MM.1S (cell line): ENCODE measurements around the gene SERPINA12.

Source experiments
- DNase-seq: peaks from one replicate; pipeline ENCODE4 v3.0.0-alpha.2; 2015
- H2AFZ ChIP-seq: fragments of 300-600 bp; sonication (generic); 2 replicates; pipeline ENCODE4 v1.6.0; 2016; ENCODE audit warnings: antibody characterized with exemption, low read length
- H3F3A ChIP-seq: fragments of 300-600 bp; sonication (generic); 2 replicates; pipeline ENCODE4 v1.6.1; 2016; ENCODE audit warnings: mild to moderate bottlenecking, antibody characterized with exemption, low read length, moderate library complexity, mixed read lengths; ENCODE audit not compliant: insufficient read depth
- H3K27ac ChIP-seq: fragments of 300-600 bp; sonication (generic); 2 replicates; pipeline ENCODE4 v1.5.1; 2016; ENCODE audit warnings: mild to moderate bottlenecking, low read length
- H3K27me3 ChIP-seq: fragments of 300-600 bp; sonication (generic); replicated peaks from 2 replicates; pipeline ENCODE4 v1.6.0; 2016; ENCODE audit warnings: low read length; ENCODE audit not compliant: insufficient read depth
- H3K36me3 ChIP-seq: fragments of 300-600 bp; sonication (generic); replicated peaks from 2 replicates; pipeline ENCODE4 v1.6.1; 2016; ENCODE audit warnings: mild to moderate bottlenecking, low read length, mixed read lengths; ENCODE audit not compliant: insufficient read depth
- H3K4me1 ChIP-seq: fragments of 300-600 bp; sonication (generic); 2 replicates; pipeline ENCODE4 v1.6.1; 2016; ENCODE audit warnings: low read length, mixed read lengths
- H3K4me2 ChIP-seq: fragments of 300-600 bp; sonication (generic); 2 replicates; pipeline ENCODE4 v1.6.0; 2016; ENCODE audit warnings: low read depth, low read length
- H3K4me3 ChIP-seq: fragments of 300-600 bp; sonication (generic); 2 replicates; pipeline ENCODE4 v1.5.1; 2016; ENCODE audit warnings: low read length, mixed read lengths
- H3K79me2 ChIP-seq: fragments of 300-600 bp; sonication (generic); 2 replicates; pipeline ENCODE4 v1.6.1; 2016; ENCODE audit warnings: mixed run types, low read length, mixed read lengths
- H3K9ac ChIP-seq: fragments of 300-600 bp; sonication (generic); 2 replicates; pipeline ENCODE4 v1.6.1; 2016; ENCODE audit warnings: low read length, mixed read lengths
- H3K9me2 ChIP-seq: fragments of 300-600 bp; sonication (generic); replicated peaks from 2 replicates; pipeline ENCODE4 v1.6.1; 2016; ENCODE audit warnings: mild to moderate bottlenecking, low read length, mixed read lengths; ENCODE audit not compliant: insufficient read depth
- H3K9me3 ChIP-seq: fragments of 300-600 bp; sonication (generic); replicated peaks from 2 replicates; pipeline ENCODE4 v1.6.1; 2016; ENCODE audit warnings: mild to moderate bottlenecking, low read length, mixed read lengths; ENCODE audit not compliant: insufficient read depth
- H4K20me1 ChIP-seq: fragments of 300-600 bp; sonication (generic); 2 replicates; pipeline ENCODE4 v1.6.1; 2016; ENCODE audit warnings: mild to moderate bottlenecking, low read length, moderate library complexity, mixed read lengths; ENCODE audit not compliant: insufficient read depth
- EZH2 ChIP-seq: fragments of 300-600 bp; sonication (generic); optimal IDR thresholded peaks from 2 replicates; pipeline ENCODE3; 2017; ENCODE audit warnings: low read depth, mild to moderate bottlenecking, antibody characterized with exemption, low read length, mixed read lengths
- EZH2phosphoT487 ChIP-seq: fragments of 300-600 bp; sonication (generic); IDR thresholded peaks from 2 replicates; pipeline ENCODE4 v1.6.1; 2018; ENCODE audit warnings: antibody characterized with exemption, low read length
- TF ChIP-seq, protein P1 (sequence below): fragments of 300-600 bp; sonication (generic); IDR thresholded peaks from 2 replicates; pipeline ENCODE4 v1.5.1; 2016; ENCODE audit warnings: antibody characterized with exemption, low read length, mixed read lengths

SERPINA12 gene

DNA sequence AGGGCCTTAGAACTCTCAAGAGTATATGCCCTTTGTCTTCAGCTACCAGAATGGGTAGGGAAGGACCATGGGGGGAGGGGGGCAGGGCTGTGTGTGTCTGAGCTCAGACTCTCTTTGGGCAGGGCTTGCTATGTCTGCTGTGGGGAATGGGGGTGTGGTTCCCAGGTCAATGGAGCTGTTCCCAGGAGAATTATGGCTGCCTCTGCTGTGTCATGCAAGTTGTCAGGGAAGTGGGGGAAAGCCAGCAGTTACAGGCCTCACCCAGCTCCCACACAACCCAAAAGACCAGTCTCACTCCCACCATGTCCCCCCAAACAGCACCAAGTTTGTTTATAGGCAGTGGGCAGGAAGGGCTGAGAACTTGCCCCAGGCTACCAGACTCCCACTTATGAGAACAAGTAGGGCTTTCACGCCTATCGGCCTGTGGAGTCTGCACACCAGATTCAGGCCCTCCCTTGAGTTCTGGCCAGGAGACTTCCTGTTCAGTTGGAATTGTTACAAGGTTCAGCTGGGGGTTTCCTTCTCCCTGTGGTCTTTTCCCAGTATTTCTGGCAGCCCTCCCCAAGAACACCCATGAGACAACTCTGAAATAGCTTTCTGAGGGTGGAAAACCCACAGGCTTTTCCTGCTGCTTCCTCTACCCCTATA lies 50.6 kb downstream of the SERPINA12 start:
- Histone ChIP-seq H4K20me1 (no peaks in the 10 kb centered on the region), H3K9me2 (no peaks in the 10 kb centered on the region), H3K27ac (no peak overlapping the region), H3K4me3 (no peak overlapping the region), H3K27me3 (no peaks in the 10 kb centered on the region), H3K9me3 (no peaks in the 10 kb centered on the region), H3K4me2 (no peak overlapping the region), H3K4me1 (no peaks in the 10 kb centered on the region), H3K79me2 (no peaks in the 10 kb centered on the region), H3F3A (no peaks in the 10 kb centered on the region), H3K36me3 (no peaks in the 10 kb centered on the region), H3K9ac (no peak overlapping the region), H2AFZ (no peak overlapping the region)
- no peak for DNase-seq
- TF ChIP-seq EZH2 = no peak
- TF ChIP-seq, protein P1, sequence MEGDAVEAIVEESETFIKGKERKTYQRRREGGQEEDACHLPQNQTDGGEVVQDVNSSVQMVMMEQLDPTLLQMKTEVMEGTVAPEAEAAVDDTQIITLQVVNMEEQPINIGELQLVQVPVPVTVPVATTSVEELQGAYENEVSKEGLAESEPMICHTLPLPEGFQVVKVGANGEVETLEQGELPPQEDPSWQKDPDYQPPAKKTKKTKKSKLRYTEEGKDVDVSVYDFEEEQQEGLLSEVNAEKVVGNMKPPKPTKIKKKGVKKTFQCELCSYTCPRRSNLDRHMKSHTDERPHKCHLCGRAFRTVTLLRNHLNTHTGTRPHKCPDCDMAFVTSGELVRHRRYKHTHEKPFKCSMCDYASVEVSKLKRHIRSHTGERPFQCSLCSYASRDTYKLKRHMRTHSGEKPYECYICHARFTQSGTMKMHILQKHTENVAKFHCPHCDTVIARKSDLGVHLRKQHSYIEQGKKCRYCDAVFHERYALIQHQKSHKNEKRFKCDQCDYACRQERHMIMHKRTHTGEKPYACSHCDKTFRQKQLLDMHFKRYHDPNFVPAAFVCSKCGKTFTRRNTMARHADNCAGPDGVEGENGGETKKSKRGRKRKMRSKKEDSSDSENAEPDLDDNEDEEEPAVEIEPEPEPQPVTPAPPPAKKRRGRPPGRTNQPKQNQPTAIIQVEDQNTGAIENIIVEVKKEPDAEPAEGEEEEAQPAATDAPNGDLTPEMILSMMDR = no peak
- no peak for TF ChIP-seq EZH2phosphoT487

DNA sequence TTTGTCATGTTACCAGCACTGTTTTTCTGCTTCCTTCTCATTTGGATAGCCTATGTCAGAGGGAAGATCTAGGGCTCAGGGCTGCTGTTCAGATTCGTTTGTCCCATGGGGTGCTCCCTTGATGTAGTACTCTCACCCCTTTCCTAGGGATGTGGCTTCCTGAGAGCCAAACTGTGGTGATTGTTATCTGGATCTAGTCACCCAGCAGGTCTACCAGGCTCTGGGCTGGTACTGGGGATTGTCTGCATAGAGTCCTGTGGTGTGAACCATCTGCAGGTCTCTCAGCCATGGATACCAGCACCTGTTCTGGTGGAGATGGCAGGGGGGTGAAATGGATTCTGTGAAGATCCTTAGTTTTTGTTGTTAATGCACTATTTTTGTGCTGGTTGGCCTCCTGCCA lies 51.2 kb downstream of the SERPINA12 start:
- Histone ChIP-seq H3K27me3 (no peaks in the 10 kb centered on the region), H2AFZ (no peak overlapping the region), H3K9me2 (no peaks in the 10 kb centered on the region), H3K9ac (no peak overlapping the region), H3K79me2 (no peaks in the 10 kb centered on the region), H3K4me3 (no peak overlapping the region), H4K20me1 (no peaks in the 10 kb centered on the region), H3K36me3 (no peaks in the 10 kb centered on the region), H3K4me2 (no peak overlapping the region), H3K27ac (no peak overlapping the region), H3K4me1 (no peaks in the 10 kb centered on the region), H3F3A (no peaks in the 10 kb centered on the region), H3K9me3 (no peaks in the 10 kb centered on the region)
- DNase-seq = no peak
- TF ChIP-seq, protein P1 = no peak
- TF ChIP-seq EZH2 (no peak), EZH2phosphoT487 (no peak)

DNA sequence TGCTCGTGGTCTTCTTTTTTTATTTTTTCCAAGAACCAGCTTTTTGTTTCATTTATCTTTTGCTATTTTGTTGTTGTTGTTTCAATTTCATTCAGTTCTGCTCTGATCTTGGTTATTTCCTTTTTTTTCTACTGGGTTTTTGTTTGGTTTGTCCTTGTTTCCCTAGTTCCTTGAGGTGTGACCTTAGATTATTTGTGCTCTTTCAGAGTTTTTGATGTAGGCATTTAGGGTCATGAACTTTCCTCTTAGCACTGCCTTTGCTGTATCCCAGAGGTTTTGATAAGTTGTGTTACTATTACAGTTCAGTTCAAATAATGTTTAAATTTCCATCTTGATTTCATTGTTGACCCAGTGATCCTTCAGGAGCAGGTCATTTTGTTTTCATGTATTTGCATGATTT lies 53.3 kb downstream of the SERPINA12 start:
- TF ChIP-seq EZH2 (no peak), EZH2phosphoT487 (no peak)
- TF ChIP-seq, protein P1 = no peak
- Histone ChIP-seq H3K27ac (no peak overlapping the region), H3K9ac (no peak overlapping the region), H3K27me3 (no peaks in the 10 kb centered on the region), H3K79me2 (no peaks in the 10 kb centered on the region), H3K4me2 (no peak overlapping the region), H3F3A (no peaks in the 10 kb centered on the region), H3K9me2 (no peaks in the 10 kb centered on the region), H3K36me3 (no peaks in the 10 kb centered on the region), H3K4me3 (no peak overlapping the region), H4K20me1 (no peaks in the 10 kb centered on the region), H3K4me1 (no peaks in the 10 kb centered on the region), H3K9me3 (no peaks in the 10 kb centered on the region), H2AFZ (no peak overlapping the region)
- no peak for DNase-seq
